PC-3 (cell line): Measurements from ENCODE around the gene MAP3K8. TPM values are rescaled to one million over a fixed set of nuclear protein-coding genes. Genes with fewer than 3 reads are reported as not detected.

Experiments used
- ATAC-seq: fragments of 200-7000 bp; cut with Tn5 transposase; 2 replicates; pipeline ENCODE4 v1.9.1; 2020; ENCODE audit warnings: mild to moderate bottlenecking, moderate library complexity
- BruUV-seq: library from RNA; stranded (reverse); fragments of 400-500 nt; replicated peaks from 2 replicates; lab custom pipeline; 2021; lab: Mats Ljungman, UMichigan
- CTCF ChIA-PET: fragments of 300-600 bp; sonication (Branson Sonifier 250); formaldehyde crosslinking; loops from one replicate; lab custom pipeline; 2022; ENCODE audit warnings: antibody characterized with exemption; lab: Charles Lee
- POLR2A ChIA-PET: fragments of 300-600 bp; sonication (Branson Sonifier 250); formaldehyde crosslinking; loops from one replicate; lab custom pipeline; 2022; ENCODE audit warnings: antibody characterized with exemption; ENCODE audit not compliant: unreplicated experiment; lab: Charles Lee
- DNase-seq: peaks from one replicate; pipeline ENCODE4 v3.0.0-alpha.2; 2015
- H2AFZ ChIP-seq: fragments of 300-600 bp; sonication (generic); 2 replicates; pipeline ENCODE4 v1.6.0; 2016; ENCODE audit warnings: antibody characterized with exemption, low read length
- H3F3A ChIP-seq: fragments of 300-600 bp; sonication (generic); one replicate; pipeline ENCODE4 v1.6.0; 2017; ENCODE audit warnings: antibody characterized with exemption, low read length, control low read depth, mild to moderate bottlenecking; ENCODE audit not compliant: unreplicated experiment
- H3K27ac ChIP-seq: fragments of 300-600 bp; sonication (generic); 2 replicates; pipeline ENCODE4 v1.5.1; 2016; ENCODE audit warnings: mild to moderate bottlenecking, low read length
- H3K27me3 ChIP-seq: fragments of 300-600 bp; sonication (generic); 2 replicates; pipeline ENCODE4 v1.6.1; 2016; ENCODE audit warnings: low read length, mixed read lengths
- H3K36me3 ChIP-seq: fragments of 300-600 bp; sonication (generic); 2 replicates; pipeline ENCODE4 v1.6.1; 2016; ENCODE audit warnings: low read depth, mixed run types, low read length, mixed read lengths
- H3K4me1 ChIP-seq: fragments of 300-600 bp; sonication (generic); 2 replicates; pipeline ENCODE4 v1.5.1; 2016; ENCODE audit warnings: low read length; ENCODE audit not compliant: insufficient read depth
- H3K4me2 ChIP-seq: fragments of 300-600 bp; sonication (generic); 2 replicates; pipeline ENCODE4 v1.6.0; 2016; ENCODE audit warnings: low read length
- H3K4me3 ChIP-seq: fragments of 300-600 bp; sonication (generic); 2 replicates; pipeline ENCODE4 v1.5.1; 2016; ENCODE audit warnings: mild to moderate bottlenecking, low read length, mixed read lengths
- H3K79me2 ChIP-seq: fragments of 300-600 bp; sonication (generic); 2 replicates; pipeline ENCODE4 v1.6.1; 2017; ENCODE audit warnings: low read length, mixed read lengths
- H3K9ac ChIP-seq: fragments of 300-600 bp; sonication (generic); 2 replicates; pipeline ENCODE4 v1.6.0; 2016; ENCODE audit warnings: mild to moderate bottlenecking, low read length
- H3K9me2 ChIP-seq: fragments of 300-600 bp; sonication (generic); replicated peaks from 2 replicates; pipeline ENCODE4 v1.6.1; 2016; ENCODE audit warnings: mixed run types, low read length, mixed read lengths
- H3K9me3 ChIP-seq: fragments of 300-600 bp; sonication (generic); 2 replicates; pipeline ENCODE4 v1.6.1; 2016; ENCODE audit warnings: low read length, mixed read lengths
- H4K20me1 ChIP-seq: fragments of 300-600 bp; sonication (generic); 2 replicates; pipeline ENCODE4 v1.6.1; 2016; ENCODE audit warnings: low read length, mixed read lengths
- EZH2 ChIP-seq: fragments of 300-600 bp; sonication (generic); IDR thresholded peaks from one replicate; pipeline ENCODE4 v1.6.1; 2017; ENCODE audit warnings: antibody characterized with exemption, mild to moderate bottlenecking, low read length; ENCODE audit not compliant: unreplicated experiment
- EZH2phosphoT487 ChIP-seq: fragments of 300-600 bp; sonication (generic); IDR thresholded peaks from 2 replicates; pipeline ENCODE4 v1.6.1; 2018; ENCODE audit warnings: mild to moderate bottlenecking, antibody characterized with exemption, low read length, borderline replicate concordance
- intact Hi-C: fragments of 100-400 bp; cut with micrococcal nuclease; formaldehyde crosslinking; loops from 2 replicates; pipeline ENCODE4 v1.9.0; 2023
- total RNA-seq: library from RNA; depleted of rRNA; stranded (reverse); fragments of >200 nt; gene quantifications from 2 replicates; pipeline ENCODE4 v1.2.3, GENCODE V29; 2014
- TF ChIP-seq, protein P1 (sequence below): fragments of 300-600 bp; sonication (generic); conservative IDR thresholded peaks from 2 replicates; pipeline ENCODE4 v1.5.1; 2017; ENCODE audit warnings: antibody characterized with exemption, low read depth, mild to moderate bottlenecking, low read length

Gene MAP3K8
- total RNA-seq, 1 experiment from 2014 or later, result 6.5 TPM

DNA sequence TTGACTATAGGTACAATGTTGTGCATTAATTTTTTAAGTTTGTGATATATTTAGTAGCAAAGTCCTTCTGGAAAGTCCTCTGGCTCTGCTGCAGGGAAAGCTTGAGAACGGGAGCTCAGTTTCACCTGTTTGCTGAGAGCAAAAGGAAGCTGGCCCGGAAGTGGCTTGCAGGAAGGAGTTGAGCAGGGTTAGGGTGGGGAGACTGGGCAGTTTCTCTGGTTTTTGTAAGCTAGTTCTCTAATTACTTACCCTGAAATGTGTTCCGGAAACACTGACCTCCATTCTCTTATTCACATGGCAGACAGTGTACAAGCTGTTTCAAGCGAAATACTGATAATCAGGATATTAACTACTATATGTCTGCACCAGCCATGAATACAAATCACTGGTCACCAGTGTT is 22.3 kb downstream of the MAP3K8 start:
- H3K4me2 ChIP-seq, result no peak overlapping the region
- H3K27me3 ChIP-seq, result no peaks in the 10 kb centered on the region
- CTCF ChIA-PET, result no interaction called here
- no peaks in the 10 kb centered on the region; the same call in 1 of the 2 replicates for H3K36me3 ChIP-seq
- H3K79me2 ChIP-seq, result no peaks in the 10 kb centered on the region
- no peaks in the 10 kb centered on the region for H4K20me1 ChIP-seq
- no peak overlapping the region for H3K27ac ChIP-seq
- no peaks in the 10 kb centered on the region for H3K4me1 ChIP-seq
- POLR2A ChIA-PET, result no interaction called here
- BruUV-seq, result no TSS peak
- H3K4me3 ChIP-seq, result no peak overlapping the region
- H3K9me3 ChIP-seq, result no peaks in the 10 kb centered on the region
- TF ChIP-seq EZH2, result no peak
- TF ChIP-seq EZH2phosphoT487, result no peak
- TF ChIP-seq, protein P1, sequence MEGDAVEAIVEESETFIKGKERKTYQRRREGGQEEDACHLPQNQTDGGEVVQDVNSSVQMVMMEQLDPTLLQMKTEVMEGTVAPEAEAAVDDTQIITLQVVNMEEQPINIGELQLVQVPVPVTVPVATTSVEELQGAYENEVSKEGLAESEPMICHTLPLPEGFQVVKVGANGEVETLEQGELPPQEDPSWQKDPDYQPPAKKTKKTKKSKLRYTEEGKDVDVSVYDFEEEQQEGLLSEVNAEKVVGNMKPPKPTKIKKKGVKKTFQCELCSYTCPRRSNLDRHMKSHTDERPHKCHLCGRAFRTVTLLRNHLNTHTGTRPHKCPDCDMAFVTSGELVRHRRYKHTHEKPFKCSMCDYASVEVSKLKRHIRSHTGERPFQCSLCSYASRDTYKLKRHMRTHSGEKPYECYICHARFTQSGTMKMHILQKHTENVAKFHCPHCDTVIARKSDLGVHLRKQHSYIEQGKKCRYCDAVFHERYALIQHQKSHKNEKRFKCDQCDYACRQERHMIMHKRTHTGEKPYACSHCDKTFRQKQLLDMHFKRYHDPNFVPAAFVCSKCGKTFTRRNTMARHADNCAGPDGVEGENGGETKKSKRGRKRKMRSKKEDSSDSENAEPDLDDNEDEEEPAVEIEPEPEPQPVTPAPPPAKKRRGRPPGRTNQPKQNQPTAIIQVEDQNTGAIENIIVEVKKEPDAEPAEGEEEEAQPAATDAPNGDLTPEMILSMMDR, result no peak
- no peak overlapping the region for H3K9ac ChIP-seq
- H2AFZ ChIP-seq, result no peak overlapping the region
- no peak for DNase-seq
- intact Hi-C loops, result no loop called here
- no peaks in the 10 kb centered on the region for H3F3A ChIP-seq
- no peaks in the 10 kb centered on the region for H3K9me2 ChIP-seq
- no peak for ATAC-seq

- POLR2A ChIA-PET, result interaction anchor here (0.6 kb wide), 1 partner anchor 65 kb away, joined by 3 read pairs; no protein-coding TSS in a partner anchor
- Histone ChIP-seq H3K4me2 (no peak overlapping the region), H3K27me3 (no peaks in the 10 kb centered on the region), H3K4me1 (no peaks in the 10 kb centered on the region), H3K4me3 (no peak overlapping the region), H3K79me2 (no peaks in the 10 kb centered on the region), H3K9me3 (no peaks in the 10 kb centered on the region), H4K20me1 (no peaks in the 10 kb centered on the region), H3F3A (no peaks in the 10 kb centered on the region), H3K9me2 (no peaks in the 10 kb centered on the region), H3K9ac (no peak overlapping the region), H3K27ac (no peak overlapping the region), H2AFZ (no peak overlapping the region), H3K36me3 (no peaks in the 10 kb centered on the region; the same call in 1 of the 2 replicates)
- no peak for ATAC-seq
- DNase-seq, result no peak
- intact Hi-C loops, result no loop called here
- TF ChIP-seq EZH2, result no peak
- TF ChIP-seq, protein P1, result no peak
- TF ChIP-seq EZH2phosphoT487, result no peak
- CTCF ChIA-PET, result no interaction called here
- no TSS peak for BruUV-seq
These were observed 25.3 kb downstream of the MAP3K8 start for GRCh38 chr10:30459283-30459682.

DNA sequence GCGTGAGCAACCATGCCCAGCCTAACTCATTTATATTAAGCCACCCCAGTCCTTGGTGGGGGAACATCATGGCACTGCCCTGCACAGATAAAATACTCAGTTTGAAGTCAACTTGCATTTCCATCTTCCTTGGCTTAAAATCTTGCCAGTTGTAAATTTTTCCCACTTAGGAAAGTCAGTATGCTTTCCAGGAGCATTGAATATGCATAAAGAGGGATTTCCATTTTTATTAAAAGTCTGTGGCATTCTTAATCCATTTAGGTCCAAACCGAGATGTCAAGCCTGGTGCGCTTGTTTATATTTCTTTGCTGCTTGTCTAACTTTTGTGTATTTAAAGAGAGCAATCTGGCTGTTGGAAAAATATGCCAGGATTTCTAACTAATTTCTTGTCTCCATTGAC is 26.1 kb downstream of the MAP3K8 start:
- Histone ChIP-seq H3K4me1 (no peaks in the 10 kb centered on the region), H3K9me2 (no peaks in the 10 kb centered on the region), H3K9me3 (no peaks in the 10 kb centered on the region), H3K27ac (no peak overlapping the region), H3K79me2 (no peaks in the 10 kb centered on the region), H3K36me3 (no peaks in the 10 kb centered on the region; the same call in 1 of the 2 replicates), H3K4me3 (no peak overlapping the region), H3K27me3 (no peaks in the 10 kb centered on the region), H3K4me2 (no peak overlapping the region), H3F3A (no peaks in the 10 kb centered on the region), H3K9ac (no peak overlapping the region), H2AFZ (no peak overlapping the region), H4K20me1 (no peaks in the 10 kb centered on the region)
- DNase-seq (no peak), ATAC-seq (no peak)
- ChIA-PET CTCF (no interaction called here), POLR2A (no interaction called here)
- BruUV-seq, result no TSS peak
- no peak for TF ChIP-seq EZH2
- no peak for TF ChIP-seq EZH2phosphoT487
- TF ChIP-seq, protein P1, result no peak
- intact Hi-C loops, result no loop called here
